Gastrocnemius medialis (tissue), 4 donors: ENCODE results near the gene CCDC51. TPM values are rescaled to one million over a fixed set of nuclear protein-coding genes. Genes with fewer than 3 reads are reported as not detected.
A peak's percentile ranks its signal among the peaks of the same experiment; 100 is the strongest.

Experiments
- ATAC-seq, 2 donors: fragments of 150-250 bp; one replicate each; pipeline ENCODE4 v1.9.1; 2016
- DNase-seq, 2 donors: peaks; one replicate each; pipeline ENCODE4 v3.0.0-alpha.2; 2019
- H3K27ac ChIP-seq, 4 donors: fragments of 200-600 bp; sonication (generic); 1 replicate in 1 of 4; 2 replicates in 3 of 4; pipeline ENCODE4 v1.5.1; 2016 to 2018; ENCODE audit warnings: mild to moderate bottlenecking in 2 of 4, moderate library complexity in 1 of 4
- H3K27me3 ChIP-seq, 3 donors: fragments of 200-600 bp; sonication (generic) in 2 of 3; 1 replicate in 1 of 3; 2 replicates in 2 of 3; pipeline versions ENCODE4 v1.5.1 to v1.6.0; 2016 to 2019; ENCODE audit warnings: mild to moderate bottlenecking in 1 of 3, moderate library complexity in 1 of 3
- H3K36me3 ChIP-seq, 2 donors: fragments of 200-600 bp; sonication (generic) in 1 of 2; one replicate each; pipeline ENCODE4 v1.5.1; 2017 to 2018
- H3K4me1 ChIP-seq, 2 donors: fragments of 200-600 bp; sonication (generic) in 1 of 2; one replicate each; pipeline ENCODE4 v1.5.1; 2016 to 2017; ENCODE audit warnings: mild to moderate bottlenecking in 2 of 2
- H3K4me3 ChIP-seq, 4 donors: fragments of 200-600 bp; sonication (generic) in 3 of 4; 1 replicate in 1 of 4; 2 replicates in 3 of 4; pipeline ENCODE4 v1.5.1; 2016 to 2019; ENCODE audit warnings: mild to moderate bottlenecking in 2 of 4
- H3K9me3 ChIP-seq, 3 donors: fragments of 200-600 bp; sonication (generic) in 2 of 3; 1 replicate in 1 of 3; 2 replicates in 2 of 3; pipeline ENCODE4 v1.5.1; 2016 to 2019
- POLR2A ChIP-seq, 2 donors: fragments of 450-650 bp; IDR thresholded peaks; one replicate each; pipeline ENCODE4 v1.6.1; 2017; ENCODE audit warnings: antibody characterized with exemption in 2 of 2, mild to moderate bottlenecking in 2 of 2, moderate library complexity in 2 of 2
- in situ Hi-C, 4 donors: fragments of 200-750 bp; cut with MboI; loops; one replicate each; pipeline versions ENCODE4 v1.15.0 to v1.8.0; 2017; ENCODE audit warnings: low sequenced_read_pairs in 4 of 4
- intact Hi-C: fragments of 100-400 bp; cut with DNase I; formaldehyde crosslinking; loops from one replicate; pipeline ENCODE4 v1.15.1; 2023; ENCODE audit warnings: low total_unique reads
- total RNA-seq, 4 donors: library from RNA; depleted of rRNA; stranded (reverse); fragments of >200 nt; gene quantifications; one replicate each; pipeline versions ENCODE4 v1.1.0 to v1.2.3, GENCODE V29; 2016
- TF ChIP-seq, protein P1 (sequence below), 5 experiments: fragments of 450-650 bp in 3 of 5; fragments of 200-600 bp in 2 of 5; sonication (generic) in 2 of 5; IDR thresholded peaks in 4 of 5; conservative IDR thresholded peaks in 1 of 5; 1 replicate in 4 of 5; 2 replicates in 1 of 5; pipeline ENCODE4 v1.5.1; 2016 to 2019; ENCODE audit warnings: antibody characterized with exemption in 5 of 5, mild to moderate bottlenecking in 3 of 5, moderate library complexity in 3 of 5

CCDC51 gene
- total RNA-seq, 4 donors from 2014 or later: 4.9 to 12.2 (median 9.9) TPM

DNA sequence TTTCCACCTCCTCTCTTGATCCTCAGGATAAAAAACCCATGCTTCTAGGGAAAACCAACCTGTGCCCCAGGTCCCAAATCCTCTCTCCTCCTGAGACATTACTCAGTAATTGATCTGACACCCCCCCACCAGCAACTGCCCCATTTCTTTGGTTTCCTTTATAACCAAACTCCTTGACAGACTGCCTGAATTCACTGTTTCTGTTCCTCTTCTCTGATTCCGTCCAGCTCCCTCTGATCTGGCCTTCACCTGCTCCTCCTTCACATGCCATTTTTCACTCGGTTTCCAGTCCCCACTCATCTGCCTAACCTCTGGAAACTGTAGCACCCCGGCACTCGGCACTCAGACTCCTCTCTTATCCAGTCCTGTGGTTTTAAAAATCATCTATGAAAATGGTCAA lies 2.1 kb downstream of the CCDC51 start:
- Histone ChIP-seq H3K36me3 (peaks cover 0 to 9% of the 10 kb centered on the region in 2 donors), H3K27ac (no peak overlapping the region), H3K9me3 (no peaks in the 10 kb centered on the region), H3K4me1 (peaks cover 21 to 24% of the 10 kb centered on the region in 2 donors), H3K27me3 (no peaks in the 10 kb centered on the region), H3K4me3 (no peak overlapping the region)
- ATAC-seq (no peak), DNase-seq (no peak)
- in situ Hi-C loops (loop anchor here (5.0 to 10.0 kb wide), 4 partner anchors 36 to 166 kb away; no protein-coding TSS in a partner anchor), intact Hi-C loops (loop anchor here (5.0 kb wide), 1 partner anchor 206 kb away; no protein-coding TSS in a partner anchor)
- TF ChIP-seq, protein P1, sequence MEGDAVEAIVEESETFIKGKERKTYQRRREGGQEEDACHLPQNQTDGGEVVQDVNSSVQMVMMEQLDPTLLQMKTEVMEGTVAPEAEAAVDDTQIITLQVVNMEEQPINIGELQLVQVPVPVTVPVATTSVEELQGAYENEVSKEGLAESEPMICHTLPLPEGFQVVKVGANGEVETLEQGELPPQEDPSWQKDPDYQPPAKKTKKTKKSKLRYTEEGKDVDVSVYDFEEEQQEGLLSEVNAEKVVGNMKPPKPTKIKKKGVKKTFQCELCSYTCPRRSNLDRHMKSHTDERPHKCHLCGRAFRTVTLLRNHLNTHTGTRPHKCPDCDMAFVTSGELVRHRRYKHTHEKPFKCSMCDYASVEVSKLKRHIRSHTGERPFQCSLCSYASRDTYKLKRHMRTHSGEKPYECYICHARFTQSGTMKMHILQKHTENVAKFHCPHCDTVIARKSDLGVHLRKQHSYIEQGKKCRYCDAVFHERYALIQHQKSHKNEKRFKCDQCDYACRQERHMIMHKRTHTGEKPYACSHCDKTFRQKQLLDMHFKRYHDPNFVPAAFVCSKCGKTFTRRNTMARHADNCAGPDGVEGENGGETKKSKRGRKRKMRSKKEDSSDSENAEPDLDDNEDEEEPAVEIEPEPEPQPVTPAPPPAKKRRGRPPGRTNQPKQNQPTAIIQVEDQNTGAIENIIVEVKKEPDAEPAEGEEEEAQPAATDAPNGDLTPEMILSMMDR (IDR thresholded peaks at IDR 0.05 in 4 of 5, conservative IDR thresholded peaks at IDR 0.05 in 1 of 5): no peak
- no peak for TF ChIP-seq POLR2A (IDR thresholded peaks at IDR 0.05)

DNA sequence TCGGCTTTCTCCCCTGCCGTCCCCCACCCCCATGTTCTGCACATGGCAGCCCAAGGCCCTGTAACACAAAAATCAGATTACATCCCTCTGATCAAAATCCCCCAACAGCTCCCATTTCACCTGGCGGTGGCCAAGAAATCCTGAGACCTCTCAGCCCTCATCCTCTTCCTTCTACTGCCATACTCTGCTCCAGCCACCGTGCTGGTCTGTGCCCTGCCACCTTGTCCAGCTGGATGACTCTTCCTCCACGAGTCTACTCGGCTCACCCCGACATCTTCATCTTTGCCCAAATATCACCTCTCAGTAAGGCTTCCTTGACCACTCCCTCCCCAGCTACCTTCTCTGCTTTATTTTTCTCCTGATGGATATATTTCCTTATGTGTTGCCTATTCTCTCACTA lies 3.1 kb downstream of the CCDC51 start:
- no peak for TF ChIP-seq POLR2A (IDR thresholded peaks at IDR 0.05)
- TF ChIP-seq, protein P1 (IDR thresholded peaks at IDR 0.05 in 4 of 5, conservative IDR thresholded peaks at IDR 0.05 in 1 of 5): no peak
- H3K27ac ChIP-seq: no peak overlapping the region
- no peak for ATAC-seq
- H3K9me3 ChIP-seq: no peaks in the 10 kb centered on the region
- DNase-seq: no peak
- peaks cover 0 to 6% of the 10 kb centered on the region in 2 donors for H3K36me3 ChIP-seq
- no peak overlapping the region for H3K4me3 ChIP-seq
- intact Hi-C loops (loop anchor here (1.0 to 5.0 kb wide), 3 partner anchors 36 to 205 kb away; no protein-coding TSS in a partner anchor), in situ Hi-C loops (loop anchor here (5.0 to 10.0 kb wide), 4 partner anchors 35 to 165 kb away; no protein-coding TSS in a partner anchor)
- H3K4me1 ChIP-seq: peaks cover 18 to 21% of the 10 kb centered on the region in 2 donors
- H3K27me3 ChIP-seq: no peaks in the 10 kb centered on the region

DNA sequence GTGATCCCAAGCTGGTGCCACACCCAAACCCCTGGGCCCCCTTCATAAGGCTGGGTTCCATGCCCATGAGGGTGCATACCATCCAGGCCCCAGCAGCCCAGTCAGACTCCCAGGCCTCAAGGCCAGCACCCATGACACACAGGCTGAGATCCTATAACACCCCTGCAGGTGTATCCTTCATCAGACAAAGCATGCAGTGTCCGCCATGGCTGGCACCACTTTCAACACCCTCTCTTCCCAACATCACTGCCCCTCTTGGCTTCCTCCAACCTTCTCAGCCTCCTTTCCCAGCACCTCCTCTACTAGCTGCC lies 3.5 kb downstream of the CCDC51 start:
- DNase-seq: no peak
- ATAC-seq: no peak
- in situ Hi-C loops (loop anchor here (5.0 to 10.0 kb wide), 4 partner anchors 34 to 164 kb away; no protein-coding TSS in a partner anchor), intact Hi-C loops (loop anchor here (1.0 to 5.0 kb wide), 3 partner anchors 35 to 204 kb away; no protein-coding TSS in a partner anchor)
- TF ChIP-seq, protein P1 (IDR thresholded peaks at IDR 0.05 in 4 of 5, conservative IDR thresholded peaks at IDR 0.05 in 1 of 5): no peak
- TF ChIP-seq POLR2A (IDR thresholded peaks at IDR 0.05): no peak
- H3K36me3 ChIP-seq: peaks cover 0 to 2% of the 10 kb centered on the region in 2 donors
- H3K4me3 ChIP-seq: no peak overlapping the region
- H3K27me3 ChIP-seq: no peaks in the 10 kb centered on the region
- no peaks in the 10 kb centered on the region for H3K9me3 ChIP-seq
- peaks cover 14 to 16% of the 10 kb centered on the region in 2 donors for H3K4me1 ChIP-seq
- no peak overlapping the region for H3K27ac ChIP-seq

DNA sequence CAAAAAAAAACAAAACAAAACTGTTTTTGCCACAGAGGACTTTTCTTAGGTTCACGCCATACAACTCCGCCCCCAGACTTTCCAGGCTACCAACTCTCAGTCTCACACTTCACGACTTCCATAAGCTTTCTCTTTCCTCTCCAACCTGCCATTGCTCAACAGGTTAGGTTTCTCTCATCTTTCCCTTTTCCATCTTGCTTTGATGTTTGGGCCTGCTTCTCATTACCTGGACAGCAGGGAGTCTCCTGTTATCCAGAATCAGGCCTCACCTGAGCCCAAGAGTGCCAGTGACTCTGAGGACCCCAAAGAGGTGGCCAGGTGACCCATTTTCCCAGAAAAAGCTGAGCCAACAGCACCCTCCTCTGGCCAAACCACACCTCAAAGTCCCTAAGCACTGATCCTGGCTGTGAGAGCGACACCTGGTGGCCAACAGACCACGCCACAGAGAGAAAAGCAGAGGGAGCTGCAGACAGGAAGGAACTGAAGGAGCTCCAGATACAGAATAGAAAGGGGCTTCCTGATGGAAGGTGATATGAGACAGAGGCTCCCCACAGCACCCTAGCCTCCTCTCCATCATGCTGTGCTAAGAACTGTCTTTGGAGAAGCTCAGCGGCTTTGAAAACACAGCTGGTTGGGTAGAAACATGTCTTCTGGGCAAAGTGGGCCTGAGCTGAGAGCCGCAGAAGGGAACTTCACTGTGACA lies 4.0 kb downstream of the CCDC51 start:
- no peaks in the 10 kb centered on the region for H3K36me3 ChIP-seq
- H3K27me3 ChIP-seq: no peaks in the 10 kb centered on the region
- intact Hi-C loops (loop anchor here (1.0 to 5.0 kb wide), 3 partner anchors 35 to 204 kb away; no protein-coding TSS in a partner anchor), in situ Hi-C loops (loop anchor here (5.0 to 10.0 kb wide), 4 partner anchors 34 to 164 kb away; no protein-coding TSS in a partner anchor)
- TF ChIP-seq, protein P1 (IDR thresholded peaks at IDR 0.05 in 4 of 5, conservative IDR thresholded peaks at IDR 0.05 in 1 of 5): peak; percentile 97 to 98 (median 98)
- TF ChIP-seq POLR2A (IDR thresholded peaks at IDR 0.05): no peak
- H3K27ac ChIP-seq: no peak overlapping the region
- peak; percentile 54 to 55 for ATAC-seq
- DNase-seq: peak; percentile 74 to 79
- peaks cover 9 to 11% of the 10 kb centered on the region in 2 donors for H3K4me1 ChIP-seq
- no peaks in the 10 kb centered on the region for H3K9me3 ChIP-seq
- no peak overlapping the region for H3K4me3 ChIP-seq
